Transverse colon (tissue), 4 donors: Measurements from ENCODE around the gene UBE2F.

Source experiments
- POLR2AphosphoS5 ChIP-seq, 3 donors: sonication (generic); formaldehyde crosslinking; IDR thresholded peaks; one replicate each; pipeline ENCODE4 v1.6.1; 2016; ENCODE audit warnings: antibody characterized with exemption in 3 of 3
- TF ChIP-seq, protein P1 (sequence below), 5 experiments: fragments of 200-600 bp in 3 of 5; fragments of 450-650 bp in 2 of 5; sonication (generic) in 3 of 5; IDR thresholded peaks; 1 replicate in 2 of 5; 2 replicates in 3 of 5; pipeline ENCODE4 v1.5.1; 2016 to 2017; ENCODE audit warnings: antibody characterized with exemption in 5 of 5, inconsistent platforms in 3 of 5, mild to moderate bottlenecking in 2 of 5, moderate library complexity in 1 of 5

DNA sequence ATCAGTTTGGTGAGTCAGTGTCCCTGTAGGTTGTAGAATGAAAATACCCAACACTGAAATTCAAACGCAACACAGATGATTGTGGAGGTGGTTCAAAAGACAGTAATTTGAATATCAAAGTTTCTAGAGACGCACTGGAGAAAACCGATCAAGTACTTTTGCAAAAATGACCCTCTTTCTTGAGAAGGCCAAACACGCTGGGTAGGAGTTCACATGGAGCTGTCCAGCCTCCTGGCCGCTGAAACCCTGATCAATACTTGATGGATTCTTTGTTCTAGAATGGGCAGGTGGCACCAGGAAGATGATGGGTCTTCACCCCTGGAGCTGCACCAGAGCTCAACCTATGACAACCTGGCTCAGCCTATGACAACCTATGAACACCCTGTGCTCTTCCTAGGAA, 39.7 kb upstream of the UBE2F start:
- TF ChIP-seq, protein P1, sequence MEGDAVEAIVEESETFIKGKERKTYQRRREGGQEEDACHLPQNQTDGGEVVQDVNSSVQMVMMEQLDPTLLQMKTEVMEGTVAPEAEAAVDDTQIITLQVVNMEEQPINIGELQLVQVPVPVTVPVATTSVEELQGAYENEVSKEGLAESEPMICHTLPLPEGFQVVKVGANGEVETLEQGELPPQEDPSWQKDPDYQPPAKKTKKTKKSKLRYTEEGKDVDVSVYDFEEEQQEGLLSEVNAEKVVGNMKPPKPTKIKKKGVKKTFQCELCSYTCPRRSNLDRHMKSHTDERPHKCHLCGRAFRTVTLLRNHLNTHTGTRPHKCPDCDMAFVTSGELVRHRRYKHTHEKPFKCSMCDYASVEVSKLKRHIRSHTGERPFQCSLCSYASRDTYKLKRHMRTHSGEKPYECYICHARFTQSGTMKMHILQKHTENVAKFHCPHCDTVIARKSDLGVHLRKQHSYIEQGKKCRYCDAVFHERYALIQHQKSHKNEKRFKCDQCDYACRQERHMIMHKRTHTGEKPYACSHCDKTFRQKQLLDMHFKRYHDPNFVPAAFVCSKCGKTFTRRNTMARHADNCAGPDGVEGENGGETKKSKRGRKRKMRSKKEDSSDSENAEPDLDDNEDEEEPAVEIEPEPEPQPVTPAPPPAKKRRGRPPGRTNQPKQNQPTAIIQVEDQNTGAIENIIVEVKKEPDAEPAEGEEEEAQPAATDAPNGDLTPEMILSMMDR (IDR thresholded peaks at IDR 0.05) = no peak
- TF ChIP-seq POLR2AphosphoS5 (IDR thresholded peaks at IDR 0.05) = no peak
